K562 (cell line): ENCODE results near the gene ACOX2. TPM values are rescaled to one million over a fixed set of nuclear protein-coding genes. Genes with fewer than 3 reads are reported as not detected.

Experiments
- ATAC-seq: fragments of 200-7000 bp; cut with Tn5 transposase; 3 replicates; pipeline ENCODE4 v1.9.1; 2020; ENCODE audit warnings: moderate library complexity
- BruUV-seq: library from RNA; stranded (reverse); fragments of 400-500 nt; replicated peaks from 2 replicates; lab custom pipeline; 2021; lab: Mats Ljungman, UMichigan
- CTCF ChIA-PET: fragments of 300-600 bp; formaldehyde crosslinking; extraction: SDS; loops from one replicate; lab custom pipeline; 2021; ENCODE audit warnings: low intra/inter-chr PET ratio; lab: Yijun Ruan, JAX
- POLR2A ChIA-PET: fragments of 300-600, 350-650 bp; sonication (Branson Sonifier 250); formaldehyde crosslinking; extraction: SDS; loops from one replicate; lab custom pipeline; 2021; ENCODE audit warnings: antibody characterized with exemption, inconsistent platforms; lab: Yijun Ruan, JAX
- DNase-seq, 4 experiments: peaks; one replicate each; pipeline versions ENCODE4 v3.0.0 to v3.0.0-alpha.2; 2011 to 2018; ENCODE audit warnings: low spot score in 3 of 4, mixed read lengths in 3 of 4; ENCODE audit errors: extremely low read depth in 1 of 4
- FAIRE-seq: peaks from 2 replicates; lab custom pipeline; 2011; peaks lifted over from hg19 to GRCh38; lab: Jason Lieb, UNC
- H2AFZ ChIP-seq: 2 replicates; pipeline ENCODE4 v1.6.0; 2011; ENCODE audit warnings: low read depth, low read length, control low read depth, inconsistent platforms
- H3K27ac ChIP-seq: fragments of 200-600 bp; 3 replicates; pipeline ENCODE4 v1.8.0; 2011; ENCODE audit warnings: low read depth, mild to moderate bottlenecking, control low read depth, inconsistent platforms, low read length, moderate library complexity, mixed read lengths; ENCODE audit errors: extremely low read depth
- H3K27me3 ChIP-seq, 2 experiments: fragments of 300-600 bp in 1 of 2; 2 replicates in 1 of 2; 3 replicates in 1 of 2; pipeline versions ENCODE4 v1.6.0 to v1.8.0; 2011; ENCODE audit warnings: inconsistent platforms in 2 of 2, low read length in 2 of 2, mild to moderate bottlenecking in 1 of 2, mixed read lengths in 1 of 2, moderate library complexity in 1 of 2; ENCODE audit not compliant: control insufficient read depth in 2 of 2, insufficient read depth in 2 of 2
- H3K36me3 ChIP-seq: fragments of 300-600 bp; 3 replicates; pipeline ENCODE4 v1.8.0; 2011; ENCODE audit warnings: mild to moderate bottlenecking, low read length, inconsistent platforms; ENCODE audit not compliant: control insufficient read depth, insufficient read depth
- H3K4me1 ChIP-seq, 2 experiments: fragments of 200-600 bp in 1 of 2; replicated peaks in 1 of 2; 2 replicates in 1 of 2; 3 replicates in 1 of 2; pipeline versions ENCODE4 v1.5.1 to v1.8.0; 2011; ENCODE audit warnings: inconsistent platforms in 2 of 2, low read length in 2 of 2, mild to moderate bottlenecking in 1 of 2, mixed read lengths in 1 of 2, moderate library complexity in 1 of 2; ENCODE audit not compliant: control insufficient read depth in 2 of 2, insufficient read depth in 2 of 2
- H3K4me2 ChIP-seq: 2 replicates; pipeline ENCODE4 v1.6.1; 2011; ENCODE audit warnings: low read length, control low read depth, inconsistent platforms, mixed read lengths; ENCODE audit not compliant: insufficient read depth
- H3K4me3 ChIP-seq: fragments of 200-600 bp; sonication (generic), shearing (Covaris generic); 2 replicates; pipeline ENCODE4 v1.5.1; 2016; ENCODE audit warnings: control low read depth, inconsistent platforms
- H3K79me2 ChIP-seq: fragments of 200-600 bp; 3 replicates; pipeline ENCODE4 v1.8.0; 2011; ENCODE audit warnings: low read length, inconsistent platforms; ENCODE audit not compliant: control insufficient read depth, insufficient read depth
- H3K9ac ChIP-seq, 2 experiments: 2 replicates each; pipeline versions ENCODE4 v1.6.0 to v1.6.1; 2011; ENCODE audit warnings: low read depth in 2 of 2, low read length in 2 of 2, control low read depth in 1 of 2, inconsistent platforms in 1 of 2, mild to moderate bottlenecking in 1 of 2, mixed read lengths in 1 of 2; ENCODE audit not compliant: insufficient read depth in 1 of 2
- H3K9me1 ChIP-seq: one replicate; pipeline ENCODE4 v1.6.0; 2011; ENCODE audit warnings: inconsistent platforms, mild to moderate bottlenecking, low read length, moderate library complexity; ENCODE audit not compliant: control insufficient read depth, insufficient read depth
- H3K9me3 ChIP-seq: replicated peaks from 2 replicates; pipeline ENCODE4 v1.5.1; 2011; ENCODE audit warnings: low read depth, low read length, inconsistent platforms; ENCODE audit not compliant: control insufficient read depth, insufficient read depth
- H4K20me1 ChIP-seq: replicated peaks from 2 replicates; pipeline ENCODE4 v1.6.1; 2011; ENCODE audit warnings: low read length, inconsistent platforms, mixed read lengths; ENCODE audit not compliant: control insufficient read depth, insufficient read depth
- ARHGAP35 ChIP-seq: fragments of 450-650 bp; IDR thresholded peaks from 2 replicates; pipeline ENCODE4 v1.6.1; 2018; ENCODE audit not compliant: partially characterized antibody
- LCOR ChIP-seq: sonication (generic); formaldehyde crosslinking; IDR thresholded peaks from 2 replicates; pipeline ENCODE4 v1.8.0; 2022; ENCODE audit warnings: mild to moderate bottlenecking, missing genetic modification reagents
- MYBL2 ChIP-seq, 2 experiments: fragments of 450-650 bp in 1 of 2; sonication (generic) in 1 of 2; formaldehyde crosslinking in 1 of 2; IDR thresholded peaks; 2 replicates each; pipeline versions ENCODE4 v1.6.1 to v1.8.1; 2017 to 2022; ENCODE audit warnings: borderline replicate concordance in 1 of 2, inconsistent platforms in 1 of 2, low read depth in 1 of 2, mild to moderate bottlenecking in 1 of 2, missing genetic modification reagents in 1 of 2, moderate library complexity in 1 of 2
- RB1 ChIP-seq: fragments of 450-650 bp; IDR thresholded peaks from 2 replicates; pipeline ENCODE4 v1.6.1; 2017; ENCODE audit warnings: low read depth, mild to moderate bottlenecking
- RBM22 ChIP-seq: fragments of 200-400 bp; formaldehyde crosslinking; IDR thresholded peaks from 2 replicates; pipeline ENCODE4 v1.6.1; 2018; ENCODE audit warnings: low read length, low read depth; ENCODE audit not compliant: poor library complexity, severe bottlenecking
- SAP30 ChIP-seq: fragments of 200-600 bp; sonication (generic); IDR thresholded peaks from 2 replicates; pipeline ENCODE4 v1.6.1; 2012; ENCODE audit warnings: borderline replicate concordance, low read depth, mild to moderate bottlenecking, moderate library complexity, low read length, control low read depth, inconsistent platforms; ENCODE audit not compliant: insufficient read depth, poor library complexity, severe bottlenecking
- TAF1 ChIP-seq: IDR thresholded peaks from 2 replicates; pipeline ENCODE4 v1.6.1; 2011; ENCODE audit warnings: mild to moderate bottlenecking, low read length, moderate library complexity; ENCODE audit not compliant: insufficient read depth, control insufficient read depth, severe bottlenecking; ENCODE audit errors: extremely low read depth
- TCFL5 ChIP-seq: fragments of 250-450 bp; sonication (Bioruptor Pico); conservative IDR thresholded peaks from 2 replicates; pipeline ENCODE4 v1.6.1; 2021; ENCODE audit warnings: mild to moderate bottlenecking, moderate library complexity, matching md5 sums
- ZFP30 ChIP-seq: fragments of 250-450 bp; sonication (Bioruptor Pico); IDR thresholded peaks from 2 replicates; pipeline ENCODE4 v1.8.0; 2022; ENCODE audit warnings: moderate library complexity, mild to moderate bottlenecking, inconsistent platforms, borderline replicate concordance
- ZNF778 ChIP-seq: fragments of 450-650 bp; formaldehyde crosslinking; IDR thresholded peaks from 2 replicates; pipeline ENCODE4 v1.4.0; 2020; ENCODE audit warnings: mild to moderate bottlenecking, moderate library complexity
- WGBS: fragments of 100-300 bp; shearing (Covaris generic); methylation state at CpG from one replicate; pipeline ENCODE4 v1.1.6; 2016; ENCODE audit warnings: low coverage, mixed read lengths; ENCODE audit not compliant: insufficient coverage; ENCODE audit errors: missing lambda C conversion rate; 5-methylcytosine and 5-hydroxymethylcytosine counted together
- in situ Hi-C: fragments of 300-500 bp; cut with MboI; formaldehyde crosslinking; loops from 4 replicates; pipeline ENCODE4 v1.15.0; 2018; ENCODE audit warnings: inconsistent platforms, mixed read lengths
- intact Hi-C: fragments of 100-400 bp; cut with micrococcal nuclease; formaldehyde crosslinking; loops from 2 replicates; pipeline ENCODE4 v1.14.2; 2022
- polyA plus RNA-seq, 8 experiments: library from polyadenylated mRNA; depleted of rRNA in 4 of 8; stranded (reverse) in 5 of 8; unstranded in 3 of 8; fragments of >200 nt; fragmentation: Nextera tagmentation in 2 of 8; fragmentation: Illumina TruSeq in 1 of 8; extraction: Ambion mirVana in 2 of 8; extraction: Trizol in 1 of 8; gene quantifications; 2 replicates each; pipeline versions ENCODE4 v1.2.1 to v1.2.3, GENCODE V29; 2011 to 2014; ENCODE audit warnings: inconsistent platforms in 1 of 8, missing spikeins in 1 of 8
- total RNA-seq, 7 experiments: library from RNA; depleted of rRNA in 6 of 7; stranded (reverse); fragments of >200 nt in 6 of 7; fragmentation: Illumina TruSeq in 2 of 7; extraction: Trizol in 2 of 7; gene quantifications; 2 replicates each; pipeline versions ENCODE4 v1.2.1 to v1.2.3, GENCODE V29; 2011 to 2021; ENCODE audit warnings: low replicate concordance in 1 of 7
- TF ChIP-seq, protein P1 (sequence below): fragments of 450-650 bp; conservative IDR thresholded peaks from 2 replicates; pipeline ENCODE4 v1.6.1; 2016; ENCODE audit warnings: missing genetic modification characterization, low read depth, mild to moderate bottlenecking, control low read depth, missing compliant biosample characterization
- TF ChIP-seq, protein P2 (sequence below): fragments of 450-650 bp; IDR thresholded peaks from 2 replicates; pipeline ENCODE4 v1.6.1; 2017; ENCODE audit warnings: antibody characterized with exemption
- TF ChIP-seq, protein P3 (sequence below): sonication (generic); formaldehyde crosslinking; IDR thresholded peaks from 2 replicates; pipeline ENCODE4 v1.8.0; 2022; ENCODE audit warnings: missing genetic modification reagents, mild to moderate bottlenecking, moderate library complexity, borderline replicate concordance

The ACOX2 gene
- total and polyA plus RNA-seq, 9 of the 15 experiments (the other 6 are each of a cell fraction or from before 2014, with no cell fraction given), result 0.15 TPM; not detected in 8

DNA sequence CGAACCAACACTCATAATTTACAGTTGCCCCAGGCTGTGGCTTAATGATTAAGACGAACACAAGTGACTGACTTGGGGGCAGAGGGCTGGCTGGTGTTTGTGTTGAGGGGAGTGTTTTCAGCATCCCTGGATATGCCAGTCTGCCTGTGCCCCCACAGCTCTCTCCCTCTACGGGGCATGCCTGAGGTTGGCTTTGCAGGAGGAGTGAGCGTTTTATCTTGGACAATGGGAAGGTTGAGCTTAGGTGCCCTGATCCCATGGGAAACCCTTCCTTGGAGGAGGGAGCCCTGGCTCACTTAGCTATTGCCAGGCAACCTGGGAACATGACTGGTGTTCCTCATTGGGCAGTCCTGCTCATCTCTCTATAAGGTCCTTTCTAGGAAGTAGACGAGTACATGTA, 22.6 kb upstream of the ACOX2 start:
- ATAC-seq (no peak), FAIRE-seq (no peak), DNase-seq (no peak)
- no peak overlapping the region for H3K9ac ChIP-seq
- in situ Hi-C loops, result no loop called here
- WGBS, result 0% methylated on average over 4 of the region's 5 CpGs
- POLR2A ChIA-PET, result no interaction called here
- CTCF ChIA-PET, result no interaction called here
- H3K36me3 ChIP-seq, result no peaks in the 10 kb centered on the region
- H4K20me1 ChIP-seq, result no peaks in the 10 kb centered on the region
- H3K9me3 ChIP-seq, result no peaks in the 10 kb centered on the region
- H2AFZ ChIP-seq, result no peak overlapping the region
- no peak overlapping the region for H3K4me2 ChIP-seq
- no peak overlapping the region for H3K4me3 ChIP-seq
- intact Hi-C loops, result no loop called here
- BruUV-seq, result no TSS peak
- no peak overlapping the region for H3K27ac ChIP-seq
- H3K9me1 ChIP-seq, result no peaks in the 10 kb centered on the region
- H3K79me2 ChIP-seq, result no peaks in the 10 kb centered on the region
- peaks cover 0 to 30% of the 10 kb centered on the region in 2 experiments; a peak in 2 of 5 replicates for H3K27me3 ChIP-seq
- H3K4me1 ChIP-seq, result no peaks in the 10 kb centered on the region
- TF ChIP-seq LCOR (no peak), SAP30 (no peak), RBM22 (no peak), TAF1 (no peak), TCFL5 (CRISPR knock-in tag) (no peak), MYBL2 (IDR thresholded peaks at IDR 0.05; ENCODE audit: low read depth) (no peak), MYBL2 (CRISPR knock-in tag; IDR thresholded peaks at IDR 0.05; ENCODE audit: borderline replicate concordance) (no peak), RB1 (no peak), ZFP30 (CRISPR knock-in tag) (no peak), ARHGAP35 (no peak), ZNF778 (CRISPR knock-in tag) (no peak)
- TF ChIP-seq, protein P1, sequence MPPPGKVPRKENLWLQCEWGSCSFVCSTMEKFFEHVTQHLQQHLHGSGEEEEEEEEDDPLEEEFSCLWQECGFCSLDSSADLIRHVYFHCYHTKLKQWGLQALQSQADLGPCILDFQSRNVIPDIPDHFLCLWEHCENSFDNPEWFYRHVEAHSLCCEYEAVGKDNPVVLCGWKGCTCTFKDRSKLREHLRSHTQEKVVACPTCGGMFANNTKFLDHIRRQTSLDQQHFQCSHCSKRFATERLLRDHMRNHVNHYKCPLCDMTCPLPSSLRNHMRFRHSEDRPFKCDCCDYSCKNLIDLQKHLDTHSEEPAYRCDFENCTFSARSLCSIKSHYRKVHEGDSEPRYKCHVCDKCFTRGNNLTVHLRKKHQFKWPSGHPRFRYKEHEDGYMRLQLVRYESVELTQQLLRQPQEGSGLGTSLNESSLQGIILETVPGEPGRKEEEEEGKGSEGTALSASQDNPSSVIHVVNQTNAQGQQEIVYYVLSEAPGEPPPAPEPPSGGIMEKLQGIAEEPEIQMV (tag), result no peak
- TF ChIP-seq, protein P2, sequence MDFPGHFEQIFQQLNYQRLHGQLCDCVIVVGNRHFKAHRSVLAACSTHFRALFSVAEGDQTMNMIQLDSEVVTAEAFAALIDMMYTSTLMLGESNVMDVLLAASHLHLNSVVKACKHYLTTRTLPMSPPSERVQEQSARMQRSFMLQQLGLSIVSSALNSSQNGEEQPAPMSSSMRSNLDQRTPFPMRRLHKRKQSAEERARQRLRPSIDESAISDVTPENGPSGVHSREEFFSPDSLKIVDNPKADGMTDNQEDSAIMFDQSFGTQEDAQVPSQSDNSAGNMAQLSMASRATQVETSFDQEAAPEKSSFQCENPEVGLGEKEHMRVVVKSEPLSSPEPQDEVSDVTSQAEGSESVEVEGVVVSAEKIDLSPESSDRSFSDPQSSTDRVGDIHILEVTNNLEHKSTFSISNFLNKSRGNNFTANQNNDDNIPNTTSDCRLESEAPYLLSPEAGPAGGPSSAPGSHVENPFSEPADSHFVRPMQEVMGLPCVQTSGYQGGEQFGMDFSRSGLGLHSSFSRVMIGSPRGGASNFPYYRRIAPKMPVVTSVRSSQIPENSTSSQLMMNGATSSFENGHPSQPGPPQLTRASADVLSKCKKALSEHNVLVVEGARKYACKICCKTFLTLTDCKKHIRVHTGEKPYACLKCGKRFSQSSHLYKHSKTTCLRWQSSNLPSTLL, result no peak
- TF ChIP-seq, protein P3, sequence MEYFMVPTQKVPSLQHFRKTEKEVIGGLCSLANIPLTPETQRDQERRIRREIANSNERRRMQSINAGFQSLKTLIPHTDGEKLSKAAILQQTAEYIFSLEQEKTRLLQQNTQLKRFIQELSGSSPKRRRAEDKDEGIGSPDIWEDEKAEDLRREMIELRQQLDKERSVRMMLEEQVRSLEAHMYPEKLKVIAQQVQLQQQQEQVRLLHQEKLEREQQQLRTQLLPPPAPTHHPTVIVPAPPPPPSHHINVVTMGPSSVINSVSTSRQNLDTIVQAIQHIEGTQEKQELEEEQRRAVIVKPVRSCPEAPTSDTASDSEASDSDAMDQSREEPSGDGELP, result no peak
